NCI-H1436 treated with DMSO at 0.1 percent for 48 hours (cell line): ENCODE measurements around the gene METRNL.
"Not testable (repeated sequence)": the region's sequence is repeated elsewhere in the genome, so short reads cannot be mapped to it uniquely, and the experiment has no call there.

Experiments used
- DNase-seq: peaks from one replicate; lab custom pipeline; 2025; lab: John Stamatoyannopoulos, UW

METRNL gene

DNA sequence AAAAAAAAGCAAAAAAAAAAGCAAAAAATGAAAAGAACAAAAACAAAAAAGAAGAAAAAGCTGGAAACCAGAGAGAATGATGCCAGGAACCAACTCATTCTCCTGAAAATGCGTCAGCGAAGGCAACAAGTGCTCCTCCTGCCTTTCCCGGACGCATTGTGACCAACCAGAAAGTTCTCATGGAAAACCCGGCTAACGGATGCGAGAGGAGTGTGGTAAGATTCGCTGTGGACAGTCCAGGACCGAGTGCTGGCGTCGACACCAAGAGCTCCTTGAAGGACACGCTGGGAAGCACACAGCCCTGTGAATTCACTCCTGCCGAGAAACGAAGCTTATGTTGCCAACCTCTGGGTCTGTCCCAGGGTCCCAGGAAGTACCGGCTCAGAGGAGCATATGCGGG, 43.4 kb downstream of the METRNL start:
- DNase-seq: no peak

DNA sequence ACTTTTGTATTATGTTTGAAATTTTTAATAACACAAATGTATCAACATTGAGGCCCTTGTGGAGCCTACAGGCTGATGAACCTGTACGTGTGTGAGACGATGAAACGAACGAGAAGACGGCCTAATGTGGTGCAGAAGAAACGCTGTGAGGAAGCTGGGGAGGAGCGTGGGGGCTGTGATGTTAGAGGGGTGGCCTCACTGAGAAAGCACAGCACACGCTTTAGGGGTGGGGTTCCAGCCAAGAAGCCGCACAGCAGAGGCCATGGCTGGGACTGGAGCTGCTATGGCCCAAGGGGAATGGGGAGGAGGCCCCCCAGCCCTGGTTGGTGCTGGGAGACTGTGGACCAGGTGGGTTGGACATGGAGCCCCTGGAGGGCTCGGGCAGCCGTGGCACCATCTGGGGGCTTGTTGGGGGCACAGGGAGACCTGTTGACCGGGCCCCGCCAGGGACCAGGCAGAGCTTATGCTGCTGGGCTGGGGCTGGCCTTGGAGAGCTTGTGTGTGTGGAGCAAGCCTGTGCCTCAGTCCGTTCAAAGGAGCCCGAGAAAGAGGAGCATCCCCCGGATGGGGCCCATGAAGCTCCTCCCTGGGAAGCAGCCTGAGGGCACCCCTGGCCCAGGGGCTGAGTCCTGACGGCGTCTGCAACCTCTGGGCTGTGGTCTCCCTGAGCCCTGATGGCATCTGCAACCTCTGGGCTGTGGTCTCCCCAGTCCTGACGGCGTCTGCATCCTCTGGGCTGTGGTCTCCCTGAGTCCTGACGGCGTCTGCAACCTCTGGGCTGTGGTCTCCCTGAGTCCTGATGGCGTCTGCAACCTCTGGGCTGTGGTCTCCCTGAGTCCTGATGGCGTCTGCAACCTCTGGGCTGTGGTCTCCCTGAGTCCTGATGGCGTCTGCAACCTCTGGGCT, 44.7 kb downstream of the METRNL start:
- no peak for DNase-seq

DNA sequence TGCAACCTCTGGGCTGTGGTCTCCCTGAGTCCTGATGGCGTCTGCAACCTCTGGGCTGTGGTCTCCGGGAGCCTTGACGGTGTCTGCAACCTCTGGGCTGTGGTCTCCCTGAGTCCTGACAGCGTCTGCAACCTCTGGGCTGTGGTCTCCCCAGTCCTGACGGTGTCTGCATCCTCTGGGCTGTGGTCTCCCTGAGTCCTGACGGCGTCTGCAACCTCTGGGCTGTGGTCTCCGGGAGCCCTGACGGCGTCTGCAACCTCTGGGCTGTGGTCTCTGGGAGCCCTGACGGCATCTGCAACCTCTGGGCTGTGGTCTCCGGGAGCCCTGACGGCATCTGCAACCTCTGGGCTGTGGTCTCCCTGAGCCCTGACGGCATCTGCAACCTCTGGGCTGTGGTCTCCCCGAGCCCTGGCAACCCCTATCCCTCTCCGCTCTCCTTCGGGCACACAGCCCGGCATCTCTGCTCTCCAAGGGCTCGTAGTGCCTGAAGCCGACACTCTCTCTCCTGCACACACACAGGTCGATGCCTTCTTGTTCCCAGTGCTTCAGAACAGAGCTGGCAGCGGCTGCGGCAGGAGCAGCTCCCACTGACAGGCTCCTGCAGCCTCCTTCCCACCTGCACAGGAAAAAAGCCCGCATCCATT, 45.6 kb downstream of the METRNL start:
- DNase-seq: no peak

GRCh38 chr17:83125515-83126274, 46.3 kb downstream of the METRNL start:
- DNase-seq: no peak

DNA sequence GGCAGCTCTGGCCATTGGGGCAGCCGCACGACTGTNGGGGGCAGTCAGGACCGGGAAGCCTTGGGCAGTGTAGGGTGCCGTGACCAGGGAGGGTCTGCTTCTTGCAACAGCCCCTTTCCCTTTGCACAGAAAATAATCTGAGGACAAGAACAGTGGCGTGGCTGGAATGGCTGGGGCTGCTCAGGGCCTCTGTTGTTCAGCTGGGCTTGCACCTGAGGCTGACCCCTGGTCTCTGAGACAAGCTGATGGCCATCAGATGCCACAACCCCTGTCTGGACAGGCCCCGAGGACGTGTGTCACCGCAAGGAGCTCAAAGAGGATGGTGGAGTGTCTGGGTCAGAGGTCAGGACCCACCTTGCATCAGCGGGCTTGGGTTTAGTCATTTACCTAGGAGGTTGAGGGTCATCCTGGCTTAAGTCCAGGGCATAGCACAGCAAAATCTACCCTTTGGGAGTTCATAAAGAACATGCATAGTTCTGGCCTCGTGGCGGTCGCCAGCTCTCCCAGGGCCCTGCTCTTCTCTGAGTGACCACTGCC, 46.9 kb downstream of the METRNL start:
- no peak for DNase-seq

DNA sequence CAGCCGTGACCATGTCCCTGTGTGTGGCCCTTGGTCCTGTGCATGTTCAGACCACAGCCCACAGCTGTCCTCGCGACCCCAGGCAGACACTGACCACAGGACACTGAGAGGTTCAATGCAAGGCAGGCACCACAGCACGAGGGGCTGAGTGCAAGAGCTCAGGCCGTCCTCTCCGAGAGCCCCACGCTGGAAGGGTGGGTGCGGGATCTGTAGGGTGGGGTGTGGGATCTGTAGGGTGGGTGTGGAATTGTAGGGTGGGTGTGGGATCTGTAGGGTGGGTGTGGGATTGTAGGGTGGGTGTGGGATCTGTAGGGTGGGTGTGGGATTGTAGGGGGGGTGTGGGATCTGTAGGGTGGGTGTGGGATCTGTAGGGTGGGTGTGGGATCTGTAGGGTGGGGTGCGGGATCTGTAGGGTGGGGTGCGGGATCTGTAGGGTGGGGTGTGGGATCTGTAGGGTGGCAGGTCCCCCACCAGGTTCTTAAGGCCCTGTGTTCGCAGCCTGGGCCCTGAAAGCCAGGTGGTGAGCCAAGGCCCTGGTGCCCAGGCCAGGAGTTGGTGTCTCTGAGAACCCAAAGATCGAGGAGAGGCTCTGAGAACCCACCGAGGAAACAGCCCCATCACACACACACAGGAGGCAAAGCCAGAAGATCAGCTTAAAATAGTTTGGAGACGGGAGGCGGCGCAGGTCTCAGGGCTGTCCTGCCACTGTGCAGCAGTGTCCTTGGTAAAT, 48.2 kb downstream of the METRNL start:
- no peak for DNase-seq

- no peak for DNase-seq
Observed at GRCh38 chr17:83128306-83129240, 49.2 kb downstream of the METRNL start.

- no peak for DNase-seq
Observed at GRCh38 chr17:83129676-83130075, 50.3 kb downstream of the METRNL start.

- no peak for DNase-seq
Observed at GRCh38 chr17:83131401-83132011, 52.1 kb downstream of the METRNL start.

- no peak for DNase-seq
Observed at GRCh38 chr17:83132251-83133081, 53.1 kb downstream of the METRNL start.

GRCh38 chr17:83133302-83134121, 54.1 kb downstream of the METRNL start:
- DNase-seq: no peak

DNA sequence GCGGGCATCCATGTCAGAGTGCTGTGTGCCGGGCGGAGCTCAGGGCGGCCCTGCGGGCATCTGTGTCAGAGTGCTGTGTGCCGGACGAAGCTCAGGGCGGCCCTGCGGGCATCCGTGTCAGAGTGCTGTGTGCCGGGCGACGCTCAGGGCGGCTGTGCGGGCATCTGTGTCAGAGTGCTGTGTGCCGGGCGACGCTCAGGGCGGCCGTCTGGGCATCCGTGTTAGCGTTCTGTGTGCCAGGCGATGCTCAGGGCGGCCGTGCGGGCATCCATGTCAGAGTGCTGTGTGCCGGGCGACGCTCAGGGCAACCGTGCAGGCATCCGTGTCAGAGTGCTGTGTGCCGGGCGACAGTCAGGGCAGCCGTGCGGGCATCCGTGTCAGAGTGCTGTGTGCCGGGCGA, 55.0 kb downstream of the METRNL start:
- DNase-seq: not testable (repeated sequence)

DNA sequence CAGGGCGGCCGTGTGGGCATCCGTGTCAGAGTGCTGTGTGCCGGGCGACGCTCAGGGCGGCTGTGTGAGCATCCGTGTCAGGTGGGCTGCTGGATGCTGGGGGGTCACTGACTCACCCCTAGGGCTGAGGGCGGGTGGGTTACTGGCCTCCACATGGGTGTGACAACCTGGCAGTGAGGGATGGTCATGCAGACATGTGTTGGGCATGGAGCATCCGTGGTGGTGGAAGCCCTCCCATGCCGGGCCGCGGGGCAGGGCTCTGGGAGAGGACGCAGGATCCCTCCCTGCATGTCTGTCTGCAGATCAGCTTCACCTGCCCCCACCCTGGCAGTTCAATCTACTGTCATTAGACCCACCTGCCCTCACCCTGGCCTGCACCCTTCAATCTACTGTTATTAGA, 56.3 kb downstream of the METRNL start:
- no peak for DNase-seq

- no peak for DNase-seq
Observed at GRCh38 chr17:83136156-83136555, 56.7 kb downstream of the METRNL start.

DNA sequence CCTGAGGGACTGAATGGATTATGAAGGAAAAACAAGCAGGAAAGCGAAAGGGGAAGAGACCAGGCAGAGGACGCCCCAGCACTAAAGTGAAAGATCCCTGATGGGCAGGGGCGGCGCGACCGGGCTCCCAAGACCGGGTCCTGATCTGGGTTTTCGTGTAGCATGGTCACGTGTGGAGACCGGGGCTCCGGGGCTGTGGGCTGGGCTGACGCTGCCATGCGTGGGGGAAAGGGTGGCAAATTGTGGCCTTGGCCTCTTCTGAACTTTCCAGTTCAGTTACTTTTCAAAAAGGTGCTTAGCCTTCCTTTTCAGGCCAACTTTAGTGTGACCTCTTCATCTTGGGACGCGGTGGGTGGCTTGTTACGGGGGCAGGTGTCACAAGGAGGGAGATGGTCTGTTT, 57.5 kb downstream of the METRNL start:
- DNase-seq: no peak

GRCh38 chr17:83137523-83137922, 58.1 kb downstream of the METRNL start:
- no peak for DNase-seq

DNA sequence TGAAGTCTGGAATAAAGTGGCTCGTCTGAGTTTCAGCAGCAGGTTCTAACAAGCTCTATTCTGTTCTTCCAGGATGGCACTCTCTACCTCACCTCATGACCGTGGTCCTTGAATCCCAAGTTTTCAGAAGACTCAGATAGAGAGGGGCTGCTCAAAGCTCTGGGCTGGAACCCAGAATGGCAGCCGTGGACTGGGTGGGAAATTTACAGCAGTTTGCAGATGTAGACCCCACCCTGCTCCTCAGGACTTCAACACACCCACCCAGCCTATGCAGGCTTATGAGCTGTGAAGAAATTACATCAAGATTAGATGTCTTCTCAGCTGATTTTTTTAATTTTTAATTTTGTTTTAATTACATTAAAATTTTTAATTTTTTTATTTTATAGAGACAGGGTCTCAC, 59.4 kb downstream of the METRNL start:
- no peak for DNase-seq

DNA sequence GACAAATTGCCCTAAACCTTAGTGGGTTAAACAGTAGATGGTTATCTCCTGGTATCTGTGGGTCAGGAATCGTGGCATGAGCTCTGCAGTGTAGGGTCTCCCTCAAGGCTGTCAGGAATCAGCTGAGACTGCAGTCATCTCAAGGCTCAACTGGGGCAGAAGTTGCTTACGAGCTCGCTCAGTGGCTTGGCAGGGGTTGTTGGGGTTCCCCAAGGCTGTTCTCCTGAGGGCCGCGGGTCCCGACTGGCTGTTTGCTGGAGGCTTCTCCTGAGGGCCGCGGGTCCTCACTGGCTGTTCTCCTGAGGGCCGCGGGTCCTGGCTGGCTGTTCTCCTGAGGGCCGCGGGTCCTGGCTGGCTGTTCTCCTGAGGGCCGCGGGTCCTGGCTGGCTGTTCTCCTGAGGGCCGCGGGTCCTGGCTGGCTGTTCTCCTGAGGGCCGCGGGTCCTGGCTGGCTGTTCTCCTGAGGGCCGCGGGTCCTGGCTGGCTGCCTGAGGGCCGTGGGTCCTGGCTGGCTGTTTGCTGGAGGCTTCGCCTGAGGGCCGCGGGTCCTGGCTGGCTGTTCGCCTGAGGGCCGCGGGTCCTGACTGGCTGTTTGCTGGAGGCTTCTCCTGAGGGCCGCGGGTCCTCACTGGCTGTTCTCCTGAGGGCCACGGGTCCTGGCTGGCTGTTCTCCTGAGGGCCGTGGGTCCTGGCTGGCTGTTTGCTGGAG, 60.3 kb downstream of the METRNL start:
- DNase-seq: not testable (repeated sequence)
